ENCODE results near the gene SARDH.
"Not testable (repeated sequence)": the region's sequence is repeated elsewhere in the genome, so short reads cannot be mapped to it uniquely, and the experiment has no call there.

The SARDH gene

DNA sequence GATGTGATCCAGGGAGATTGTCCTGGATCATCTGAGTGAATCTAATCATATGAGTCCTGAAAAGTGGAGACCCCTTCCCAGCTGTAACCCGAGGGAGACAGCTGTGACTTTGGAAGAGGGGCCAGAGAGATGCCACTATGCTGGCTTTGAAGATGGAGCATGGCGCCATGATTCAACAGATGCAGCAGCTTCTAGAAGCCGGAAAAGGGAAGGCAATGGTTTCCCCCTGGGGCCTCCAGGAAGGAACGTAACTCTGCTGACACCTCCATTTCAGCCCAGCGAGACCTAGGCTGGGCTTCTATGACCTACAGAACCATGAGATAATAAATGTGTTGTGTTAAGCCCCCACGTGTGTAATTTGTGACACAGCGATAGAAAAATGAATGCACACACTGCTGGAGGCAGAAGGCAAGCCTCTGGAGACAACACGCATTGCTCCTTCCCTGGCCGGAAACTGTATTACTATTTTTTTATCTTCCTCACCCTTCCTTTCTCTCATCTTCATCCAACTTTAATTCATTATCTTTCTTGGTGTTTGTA is 16.6 kb upstream of the SARDH start:
- DNase-seq: no peak

DNA sequence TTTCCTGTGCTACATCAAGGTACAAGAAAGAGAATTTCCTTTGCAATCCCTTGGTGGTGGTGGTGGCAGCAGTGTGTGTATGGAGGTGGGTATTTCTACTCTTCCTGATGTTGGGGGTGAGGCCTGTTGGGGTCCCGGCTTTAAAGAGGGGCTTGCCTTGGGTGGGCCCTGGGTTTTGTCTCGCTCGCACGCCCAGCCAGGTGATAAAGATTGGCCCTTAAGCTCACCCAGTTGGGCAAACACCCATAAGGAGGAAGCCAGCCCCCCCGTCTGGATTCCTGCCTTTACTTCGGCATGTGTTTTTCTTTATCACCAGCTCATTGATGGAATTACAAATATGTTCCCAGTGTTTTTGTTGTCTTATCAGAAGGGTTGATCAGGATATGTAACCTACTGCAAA is 16.0 kb upstream of the SARDH start:
- no peak for DNase-seq

GRCh38 chr9:133752739-133753446 is 14.7 kb upstream of the SARDH start:
- DNase-seq: no peak

- no peak for DNase-seq
Observed at GRCh38 chr9:133750982-133751649, 13.0 kb upstream of the SARDH start.

GRCh38 chr9:133747309-133747708 is 9.2 kb upstream of the SARDH start:
- no peak for DNase-seq

DNA sequence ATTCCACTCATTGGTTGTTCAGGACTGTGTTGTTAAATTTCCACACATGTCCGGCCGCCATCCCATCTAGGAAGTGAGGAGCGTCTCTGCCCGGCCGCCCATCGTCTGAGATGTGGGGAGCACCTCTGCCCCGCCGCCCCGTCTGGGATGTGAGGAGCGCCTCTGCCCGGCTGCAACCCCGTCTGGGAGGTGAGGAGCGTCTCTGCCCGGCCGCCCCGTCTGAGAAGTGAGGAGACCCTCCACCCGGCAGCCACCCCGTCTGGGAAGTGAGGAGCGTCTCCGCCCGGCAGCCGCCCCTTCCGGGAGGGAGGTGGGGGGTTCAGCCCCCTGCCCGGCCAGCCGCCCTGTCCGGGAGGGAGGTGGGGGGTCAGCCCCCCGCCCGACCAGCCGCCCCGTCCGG is 6.4 kb upstream of the SARDH start:
- DNase-seq: not testable (repeated sequence)

- peak; percentile 87 for DNase-seq
Observed at GRCh38 chr9:133742849-133743444, 4.8 kb upstream of the SARDH start.

DNA sequence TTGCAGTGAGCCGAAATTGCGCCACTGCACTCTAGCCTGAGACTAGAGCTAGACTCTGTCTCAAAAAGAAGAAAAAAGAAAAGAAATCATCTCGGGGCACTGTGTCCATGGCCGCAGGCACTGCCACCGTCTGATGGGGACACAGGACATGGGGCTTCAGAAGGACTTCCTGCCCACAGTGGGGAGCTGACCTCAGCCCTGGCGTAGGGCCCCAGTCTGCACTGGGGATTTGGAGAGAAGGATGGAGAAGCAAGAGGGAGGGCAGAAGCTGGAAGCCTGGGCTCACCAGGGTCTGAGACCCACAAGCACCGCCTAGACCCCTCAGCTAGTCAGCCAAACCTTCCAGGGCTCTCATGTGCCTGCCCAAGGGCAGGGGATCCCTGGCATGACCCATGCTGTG is 4.1 kb upstream of the SARDH start:
- no peak for DNase-seq

- DNase-seq: no peak
Observed at GRCh38 chr9:133741716-133742115, 3.6 kb upstream of the SARDH start.

- DNase-seq: no peak
Observed at GRCh38 chr9:133740911-133741310, 2.8 kb upstream of the SARDH start.

DNA sequence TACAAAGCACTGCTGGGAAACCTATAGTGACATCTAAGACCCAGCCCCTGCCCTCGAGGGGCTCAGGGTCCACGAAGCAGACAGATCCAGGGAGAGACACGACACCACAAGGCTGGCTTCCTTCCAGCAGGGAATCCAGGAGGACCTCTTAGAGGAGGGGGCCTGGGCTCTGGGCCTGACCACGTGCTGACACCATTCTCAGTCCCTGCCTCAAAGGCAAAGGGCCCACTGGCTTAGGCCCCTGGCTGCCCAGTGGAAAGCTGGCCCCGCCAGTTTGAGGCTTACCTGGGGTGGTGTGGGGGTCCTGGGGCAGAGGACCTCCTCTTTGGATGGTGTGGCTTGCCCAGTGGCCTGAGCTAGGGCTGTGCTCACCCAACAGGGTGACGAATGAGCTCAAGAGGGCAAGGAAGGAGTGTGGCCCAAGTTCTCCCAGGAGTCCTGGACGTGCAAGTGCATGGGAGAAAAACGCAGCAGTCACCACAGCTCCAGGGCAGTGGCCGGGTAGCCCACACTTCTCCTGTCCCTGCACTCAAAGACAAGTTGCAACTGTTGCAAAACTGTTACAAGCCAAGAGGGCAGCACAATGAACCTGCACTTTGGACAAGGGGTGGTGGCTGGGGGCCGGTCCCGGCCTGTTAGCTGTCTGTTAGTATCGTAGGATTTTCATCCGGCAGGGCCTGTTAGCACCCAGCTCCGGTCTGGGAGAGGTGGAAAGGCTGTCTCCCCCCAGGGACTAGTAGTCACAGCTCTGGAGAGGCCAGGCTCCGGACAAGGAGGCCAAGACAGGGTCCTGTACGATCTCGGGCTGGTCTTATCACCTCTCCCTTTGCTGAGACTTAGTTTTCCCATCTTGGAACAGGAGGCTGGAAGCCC is 1.5 kb upstream of the SARDH start:
- no peak for DNase-seq

DNA sequence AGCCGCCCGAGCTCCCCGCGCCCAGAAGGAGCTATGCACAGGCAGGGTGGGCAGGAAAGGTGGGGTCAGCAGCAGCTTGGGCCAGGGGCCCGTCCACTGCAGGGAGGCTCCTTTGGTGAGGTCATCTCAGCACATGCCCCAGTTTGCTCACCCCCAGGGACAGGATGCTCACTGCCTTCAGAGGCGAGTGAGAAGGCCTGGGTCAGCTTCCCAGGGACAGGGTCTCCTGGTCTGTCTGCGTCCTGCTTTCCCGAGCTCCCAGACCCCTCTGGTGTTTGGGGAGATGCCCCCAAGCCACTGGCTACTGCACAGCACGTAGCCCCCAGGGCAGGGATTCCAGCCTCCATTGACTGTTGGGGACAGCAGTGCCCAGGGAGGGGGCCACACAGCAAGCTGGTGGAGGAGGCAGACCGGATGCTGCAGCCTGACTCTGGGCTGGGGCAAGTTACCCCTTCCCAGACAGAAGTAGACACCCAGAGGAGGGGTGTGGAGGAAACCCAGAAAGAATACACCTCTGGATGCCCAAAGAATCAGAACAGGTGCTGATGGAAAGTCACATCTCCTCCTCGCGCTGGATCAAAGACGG is 581 bp upstream of the SARDH start:
- DNase-seq: no peak

GRCh38 chr9:133737071-133737773 is 930 bp downstream of the SARDH start:
- no peak for DNase-seq

- DNase-seq: no peak
Observed at GRCh38 chr9:133735931-133736330, 2.2 kb downstream of the SARDH start.

- no peak for DNase-seq
Observed at GRCh38 chr9:133735415-133735775, 2.8 kb downstream of the SARDH start.

DNA sequence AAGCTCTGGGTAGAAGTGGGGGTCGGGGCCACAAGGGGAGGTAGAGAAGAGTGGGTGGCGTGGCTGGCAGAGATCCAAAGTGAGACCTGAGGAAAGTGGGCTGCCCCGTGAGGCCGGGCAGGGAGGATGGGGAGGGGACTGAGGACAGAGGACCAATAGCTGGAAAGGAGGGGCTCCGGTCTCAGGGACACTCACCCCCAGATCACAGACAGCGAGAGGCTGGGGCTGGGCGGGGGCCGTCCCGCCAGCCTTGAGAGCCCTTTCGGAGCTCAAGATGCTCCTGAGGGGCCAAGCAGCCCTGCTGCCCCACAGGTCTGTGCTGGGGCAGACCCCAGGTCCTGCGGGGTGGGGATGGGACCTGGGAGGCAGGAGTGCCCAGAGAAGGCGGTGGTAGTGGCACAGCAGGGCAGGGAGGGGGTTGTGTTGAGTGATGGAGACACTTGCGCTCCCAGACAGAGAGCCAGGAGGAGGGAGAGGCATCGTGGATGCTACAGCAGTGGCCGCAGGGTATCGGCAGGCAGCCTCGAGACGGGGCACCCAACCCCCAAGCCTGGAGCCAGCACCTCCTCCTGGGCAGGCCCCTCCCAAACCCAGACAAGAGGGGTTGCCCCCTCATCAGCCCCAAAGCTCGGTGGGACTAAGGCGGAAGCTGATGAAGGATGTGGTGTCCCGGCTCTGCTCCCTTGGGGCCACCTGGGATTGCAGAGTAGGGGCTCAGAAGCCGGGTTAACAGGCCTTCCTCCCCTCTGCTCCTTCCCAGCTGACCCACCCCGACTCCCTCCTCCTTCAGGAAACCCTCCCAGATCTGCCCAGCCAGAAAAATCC is 3.4 kb downstream of the SARDH start:
- no peak for DNase-seq

- no peak for DNase-seq
Observed at GRCh38 chr9:133733796-133734533, 4.2 kb downstream of the SARDH start.

DNA sequence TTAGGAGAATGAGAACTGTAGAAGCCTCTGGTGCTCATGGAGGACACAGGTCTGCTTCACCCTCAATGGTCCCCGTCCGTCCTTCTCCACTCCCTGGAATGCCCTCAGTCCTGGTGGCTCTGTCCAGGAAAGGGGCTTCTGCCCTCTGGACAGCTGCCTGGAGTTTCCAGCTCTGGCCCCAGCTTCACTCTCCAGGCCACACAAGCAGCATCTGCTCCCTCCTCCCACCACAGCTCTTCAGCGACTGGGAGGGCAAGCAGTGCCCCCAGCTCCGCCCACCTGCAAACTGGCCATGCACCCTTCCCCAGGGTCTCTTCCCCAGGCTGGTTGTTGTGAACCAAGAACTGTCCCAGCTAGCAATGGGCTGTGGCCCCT is 4.7 kb downstream of the SARDH start:
- DNase-seq: no peak

DNA sequence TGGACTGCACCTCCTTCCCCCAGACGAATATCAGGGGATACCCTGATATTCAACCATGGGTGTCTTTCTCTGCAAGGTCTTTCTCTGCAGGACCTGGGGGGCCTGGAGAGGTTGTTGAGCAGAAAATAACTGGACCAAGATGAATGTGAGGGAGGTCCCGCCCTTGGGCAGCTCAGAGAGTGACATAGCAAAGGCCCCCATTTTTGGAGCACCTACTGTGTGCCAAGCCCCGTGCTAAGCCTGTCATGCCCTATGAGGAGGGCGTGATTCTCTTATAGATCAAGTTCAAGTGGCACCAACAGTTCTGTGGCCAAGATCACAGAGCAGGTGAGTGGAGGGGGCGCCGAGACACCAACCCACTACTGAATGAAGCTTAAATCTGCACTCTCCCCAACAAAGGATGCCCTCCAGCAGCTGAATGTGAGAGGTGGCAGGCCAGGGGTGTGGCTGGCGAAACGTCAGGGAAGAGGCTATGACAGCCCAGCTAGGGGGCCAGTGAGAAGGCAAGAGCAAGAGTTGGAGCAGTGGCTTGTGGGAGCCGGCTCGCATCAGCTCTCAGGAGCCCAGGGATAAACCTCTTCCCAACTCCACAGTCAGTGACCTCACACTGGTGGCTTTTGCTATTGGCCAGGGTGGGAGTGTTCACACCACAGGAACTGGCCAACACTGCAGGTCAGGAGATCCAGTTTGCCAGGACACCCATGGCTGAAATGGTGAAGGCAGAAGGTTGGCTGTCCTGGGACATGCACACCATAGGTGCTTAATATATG is 5.3 kb downstream of the SARDH start:
- no peak for DNase-seq

All from NCI-H2171 treated with DMSO at 0.1 percent for 48 hours (cell line).